Raji (cell line): ENCODE measurements around the gene TNFRSF13B.

Experiments
- POLR2A ChIP-seq: IDR thresholded peaks from 2 replicates; pipeline ENCODE4 v1.6.1; 2011; ENCODE audit warnings: low read depth, low read length, control low read depth; ENCODE audit not compliant: insufficient read depth

The TNFRSF13B gene

DNA sequence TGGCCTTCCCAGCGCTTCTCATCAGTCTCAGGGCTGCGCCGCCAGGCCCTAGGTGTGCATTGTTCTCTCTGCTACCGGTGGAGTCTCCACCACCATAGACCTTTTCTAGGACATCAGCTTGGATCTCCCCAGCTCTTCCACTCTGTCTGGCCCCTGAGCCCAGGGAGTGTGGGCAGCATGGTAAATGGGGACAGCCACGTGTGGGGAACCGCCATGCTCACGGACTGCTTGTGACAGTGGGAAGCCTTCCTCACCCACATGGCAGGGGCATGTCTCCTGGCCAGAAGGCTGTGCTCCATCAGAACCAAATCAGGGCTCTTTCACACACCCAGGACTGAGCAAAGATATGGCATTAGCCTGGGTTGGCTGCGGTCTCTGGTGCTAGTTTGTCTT is 51.3 kb downstream of the TNFRSF13B start:
- TF ChIP-seq POLR2A: no peak

DNA sequence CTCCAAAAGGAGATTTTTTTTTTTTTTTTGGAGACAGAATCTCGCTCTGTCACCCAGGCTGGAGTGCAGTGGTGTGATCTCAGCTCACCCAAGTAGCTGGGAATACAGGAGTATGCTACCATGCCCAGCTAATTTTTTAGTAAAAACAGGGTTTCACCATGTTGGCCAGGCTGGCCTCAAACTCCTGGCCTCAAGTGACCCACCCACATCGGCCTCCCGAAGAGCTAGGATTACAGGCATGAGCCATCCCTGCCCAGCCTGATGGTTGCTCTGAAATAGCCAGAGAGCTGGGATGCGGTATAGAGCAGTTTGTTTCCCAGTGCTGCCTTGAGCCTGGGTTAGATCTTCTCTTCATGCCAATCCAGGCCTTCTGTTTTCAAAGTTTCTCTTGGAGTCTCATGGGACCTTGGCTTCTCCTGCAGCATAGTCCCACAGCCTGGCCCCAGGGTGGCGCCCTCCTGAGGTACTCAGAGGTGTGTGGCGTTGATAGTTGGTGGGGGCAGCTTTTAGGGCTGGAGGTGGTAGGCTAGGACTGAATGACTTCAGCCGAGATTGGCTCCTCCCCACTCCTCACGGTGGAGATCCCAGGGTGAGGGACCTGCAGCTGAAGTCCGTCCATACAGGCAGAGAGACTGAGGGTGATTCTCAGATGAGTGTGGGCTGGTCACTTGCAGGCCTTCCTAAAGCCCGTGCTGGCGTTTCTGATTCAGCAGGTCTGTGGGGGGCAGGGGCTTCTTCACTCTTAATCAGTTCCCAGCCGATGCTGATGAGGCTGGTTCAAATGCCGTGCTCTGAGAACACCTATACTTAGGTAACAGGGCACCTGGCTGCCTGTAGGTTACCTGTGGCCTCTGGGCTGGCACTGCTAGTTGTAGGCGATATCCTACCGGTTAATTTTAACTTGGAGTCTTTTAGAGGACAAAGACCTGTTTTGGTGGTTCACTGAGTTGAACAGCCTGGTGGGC is 52.0 kb downstream of the TNFRSF13B start:
- TF ChIP-seq POLR2A: no peak

GRCh38 chr17:16918443-16918842 is 53.5 kb downstream of the TNFRSF13B start:
- no peak for TF ChIP-seq POLR2A

GRCh38 chr17:16917671-16918394 is 54.1 kb downstream of the TNFRSF13B start:
- TF ChIP-seq POLR2A: no peak

DNA sequence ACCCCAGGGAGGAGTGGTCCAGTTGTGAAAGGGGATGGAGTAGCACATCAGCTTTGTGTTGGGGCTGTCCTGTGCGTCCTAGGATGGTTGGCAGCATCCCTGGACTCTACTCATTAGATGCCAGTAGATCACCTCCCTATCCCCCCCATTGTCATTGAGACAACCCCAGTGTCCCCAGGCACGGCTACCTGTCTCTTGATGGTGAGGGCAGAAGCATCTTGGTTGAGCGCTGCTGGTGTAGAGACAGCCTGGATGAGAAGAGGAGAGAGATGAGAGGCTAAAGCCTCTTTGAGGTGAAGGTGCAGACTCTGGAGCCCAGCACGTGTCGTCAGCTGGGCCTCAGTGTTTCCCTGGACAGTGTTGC is 55.4 kb downstream of the TNFRSF13B start:
- no peak for TF ChIP-seq POLR2A

- no peak for TF ChIP-seq POLR2A
These were observed 56.0 kb downstream of the TNFRSF13B start for GRCh38 chr17:16915752-16916556.

DNA sequence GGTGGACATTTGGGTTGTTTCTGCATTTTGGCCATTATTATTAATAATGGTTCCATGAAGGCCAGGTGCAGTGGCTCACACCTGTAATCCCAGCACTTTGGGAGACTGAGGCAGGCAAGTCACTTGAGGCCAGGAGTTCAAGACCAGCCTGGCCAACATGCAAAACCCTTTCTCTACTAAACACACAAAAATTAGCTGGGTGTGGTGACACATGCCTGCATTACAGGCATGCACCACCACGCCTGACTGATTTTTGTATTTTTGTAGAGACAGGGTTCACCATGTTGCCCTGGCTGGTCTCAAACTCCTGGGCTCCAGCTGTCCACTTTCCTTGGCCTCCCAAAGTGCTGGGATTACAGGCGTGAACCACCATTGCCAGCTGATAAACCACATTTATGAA is 58.5 kb downstream of the TNFRSF13B start:
- TF ChIP-seq POLR2A: no peak

GRCh38 chr17:16912021-16912962 is 59.6 kb downstream of the TNFRSF13B start:
- TF ChIP-seq POLR2A: no peak

- no peak for TF ChIP-seq POLR2A
These were observed 60.6 kb downstream of the TNFRSF13B start for GRCh38 chr17:16911141-16911937.

- TF ChIP-seq POLR2A: no peak
These were observed 61.6 kb downstream of the TNFRSF13B start for GRCh38 chr17:16910341-16910740.

- no peak for TF ChIP-seq POLR2A
These were observed 62.3 kb downstream of the TNFRSF13B start for GRCh38 chr17:16909472-16910246.

DNA sequence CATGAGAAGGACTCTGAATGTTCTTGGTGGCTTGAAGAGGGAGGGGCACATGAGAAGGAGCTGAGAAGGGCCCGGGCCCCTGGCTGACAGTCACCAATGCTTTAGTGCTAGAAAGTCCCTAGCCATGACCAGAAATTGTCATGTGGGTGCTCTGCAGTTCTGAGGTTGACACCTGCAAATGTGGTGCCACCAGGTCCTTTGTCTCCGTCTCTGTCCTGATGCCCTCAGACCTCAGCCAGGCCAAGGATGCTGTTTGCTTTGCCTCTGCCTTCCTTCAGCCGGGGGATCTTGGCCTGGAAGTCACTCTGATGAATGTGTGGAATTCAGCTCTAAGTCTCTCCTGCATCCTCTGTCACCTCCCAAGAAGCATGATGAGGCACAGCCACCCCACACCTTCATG is 63.6 kb downstream of the TNFRSF13B start:
- TF ChIP-seq POLR2A: no peak

DNA sequence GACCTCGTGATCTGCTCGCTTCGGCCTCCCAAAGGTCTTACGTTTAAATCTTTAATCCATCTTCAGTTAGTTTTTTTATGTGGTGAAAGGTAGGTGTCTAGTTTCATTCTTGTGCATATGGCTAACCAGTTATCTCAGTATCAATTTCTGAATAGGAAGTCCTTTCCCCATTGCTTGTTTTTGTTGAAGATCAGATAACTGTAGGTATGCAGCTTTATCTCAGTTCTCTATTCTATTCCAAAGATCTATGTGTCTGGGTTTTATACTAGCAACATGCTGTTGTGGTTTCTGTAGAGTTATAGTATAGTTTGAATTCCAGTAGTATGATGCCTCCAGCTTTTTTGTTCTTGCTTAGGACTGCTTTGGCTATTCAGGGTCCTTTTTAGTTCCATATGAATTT is 65.2 kb downstream of the TNFRSF13B start:
- no peak for TF ChIP-seq POLR2A
